ENCODE data around the gene SLC30A9.

SLC30A9 gene

GRCh38 chr4:41990365-41991111 lies at the start of gene SLC30A9:
Gene SLC30A9 (plus strand): TSS chr4:41990530. CDS start chr4:41990652, 122 bp downstream.
- TF ChIP-seq CTCF (IDR thresholded peaks at IDR 0.05; ENCODE audit: extremely low read depth, missing control alignments) = peak; percentile 7
- peak; percentile 96 for DNase-seq (ENCODE audit: low spot score)

- TF ChIP-seq CTCF (IDR thresholded peaks at IDR 0.05; ENCODE audit: extremely low read depth, missing control alignments) = no peak
- DNase-seq (ENCODE audit: low spot score) = no peak
These were observed 49.5 kb upstream of the SLC30A9 start for GRCh38 chr4:41940834-41941233.

- TF ChIP-seq CTCF (IDR thresholded peaks at IDR 0.05; ENCODE audit: extremely low read depth, missing control alignments) = no peak
- DNase-seq (ENCODE audit: low spot score) = no peak
These were observed 46.8 kb upstream of the SLC30A9 start for GRCh38 chr4:41943506-41943905.

- TF ChIP-seq CTCF (IDR thresholded peaks at IDR 0.05; ENCODE audit: extremely low read depth, missing control alignments) = no peak
- DNase-seq (ENCODE audit: low spot score) = no peak
These were observed 46.2 kb upstream of the SLC30A9 start for GRCh38 chr4:41944089-41944488.

- no peak for TF ChIP-seq CTCF (IDR thresholded peaks at IDR 0.05; ENCODE audit: extremely low read depth, missing control alignments)
- DNase-seq (ENCODE audit: low spot score) = no peak
These were observed 40.8 kb upstream of the SLC30A9 start for GRCh38 chr4:41949531-41949930.

- DNase-seq (ENCODE audit: low spot score) = peak; percentile 42
These were observed 32.7 kb upstream of the SLC30A9 start for GRCh38 chr4:41957634-41958033.

More at GRCh38 chr4:41957634-41958033, 32.7 kb upstream of the SLC30A9 start:
- TF ChIP-seq CTCF (IDR thresholded peaks at IDR 0.05; ENCODE audit: extremely low read depth, missing control alignments) = peak; percentile 25

All from GM20000 (cell line).